GM23338 (cell line): ENCODE measurements around the gene FMN2. TPM values are rescaled to one million over a fixed set of nuclear protein-coding genes. Genes with fewer than 3 reads are reported as not detected.

Experiments
- EZH2 ChIP-seq: fragments of 200-600 bp; sonication (generic); IDR thresholded peaks from one replicate; pipeline ENCODE4 v1.8.0; 2017; ENCODE audit warnings: antibody characterized with exemption, mild to moderate bottlenecking, low read depth; ENCODE audit not compliant: unreplicated experiment
- EZH2phosphoT487 ChIP-seq: fragments of 200-600 bp; sonication (generic); IDR thresholded peaks from one replicate; pipeline ENCODE4 v1.8.1; 2018; ENCODE audit warnings: antibody characterized with exemption; ENCODE audit not compliant: unreplicated experiment
- JUNB ChIP-seq: IDR thresholded peaks from one replicate; pipeline ENCODE4 v1.6.1; 2016; ENCODE audit warnings: antibody characterized with exemption; ENCODE audit not compliant: unreplicated experiment
- NANOG ChIP-seq: IDR thresholded peaks from 2 replicates; pipeline ENCODE4 v1.6.1; 2016; ENCODE audit warnings: antibody characterized with exemption, borderline replicate concordance
- STAT1 ChIP-seq: IDR thresholded peaks from one replicate; pipeline ENCODE4 v1.6.1; 2016; ENCODE audit warnings: antibody characterized with exemption; ENCODE audit not compliant: unreplicated experiment
- polyA plus RNA-seq: library from polyadenylated mRNA; unstranded; fragments of >200 nt; fragmentation: Nextera tagmentation; extraction: Ambion mirVana; gene quantifications from 2 replicates; pipeline ENCODE4 v1.2.1, GENCODE V29; 2016
- total RNA-seq: library from RNA; depleted of rRNA; stranded (reverse); fragments of >200 nt; shearing (Covaris generic); gene quantifications from 2 replicates; pipeline ENCODE4 v1.2.3, GENCODE V29; 2014
- TF ChIP-seq, protein P1 (sequence below): fragments of 250-450 bp; sonication (Bioruptor Pico); IDR thresholded peaks from 2 replicates; pipeline ENCODE4 v1.5.0; 2020; ENCODE audit warnings: mild to moderate bottlenecking, moderate library complexity
- TF ChIP-seq, protein P2 (sequence below), 2 experiments: fragments of 200-600 bp in 1 of 2; sonication (generic) in 1 of 2; conservative IDR thresholded peaks; 2 replicates each; pipeline versions ENCODE4 v1.5.1 to v1.6.1; 2016 to 2017; ENCODE audit warnings: antibody characterized with exemption in 2 of 2, low read depth in 2 of 2, mild to moderate bottlenecking in 2 of 2, moderate library complexity in 1 of 2

The FMN2 gene
- total and polyA plus RNA-seq, 2 experiments from 2014 or later: 1.5 to 2.5 TPM

- TF ChIP-seq, protein P1, sequence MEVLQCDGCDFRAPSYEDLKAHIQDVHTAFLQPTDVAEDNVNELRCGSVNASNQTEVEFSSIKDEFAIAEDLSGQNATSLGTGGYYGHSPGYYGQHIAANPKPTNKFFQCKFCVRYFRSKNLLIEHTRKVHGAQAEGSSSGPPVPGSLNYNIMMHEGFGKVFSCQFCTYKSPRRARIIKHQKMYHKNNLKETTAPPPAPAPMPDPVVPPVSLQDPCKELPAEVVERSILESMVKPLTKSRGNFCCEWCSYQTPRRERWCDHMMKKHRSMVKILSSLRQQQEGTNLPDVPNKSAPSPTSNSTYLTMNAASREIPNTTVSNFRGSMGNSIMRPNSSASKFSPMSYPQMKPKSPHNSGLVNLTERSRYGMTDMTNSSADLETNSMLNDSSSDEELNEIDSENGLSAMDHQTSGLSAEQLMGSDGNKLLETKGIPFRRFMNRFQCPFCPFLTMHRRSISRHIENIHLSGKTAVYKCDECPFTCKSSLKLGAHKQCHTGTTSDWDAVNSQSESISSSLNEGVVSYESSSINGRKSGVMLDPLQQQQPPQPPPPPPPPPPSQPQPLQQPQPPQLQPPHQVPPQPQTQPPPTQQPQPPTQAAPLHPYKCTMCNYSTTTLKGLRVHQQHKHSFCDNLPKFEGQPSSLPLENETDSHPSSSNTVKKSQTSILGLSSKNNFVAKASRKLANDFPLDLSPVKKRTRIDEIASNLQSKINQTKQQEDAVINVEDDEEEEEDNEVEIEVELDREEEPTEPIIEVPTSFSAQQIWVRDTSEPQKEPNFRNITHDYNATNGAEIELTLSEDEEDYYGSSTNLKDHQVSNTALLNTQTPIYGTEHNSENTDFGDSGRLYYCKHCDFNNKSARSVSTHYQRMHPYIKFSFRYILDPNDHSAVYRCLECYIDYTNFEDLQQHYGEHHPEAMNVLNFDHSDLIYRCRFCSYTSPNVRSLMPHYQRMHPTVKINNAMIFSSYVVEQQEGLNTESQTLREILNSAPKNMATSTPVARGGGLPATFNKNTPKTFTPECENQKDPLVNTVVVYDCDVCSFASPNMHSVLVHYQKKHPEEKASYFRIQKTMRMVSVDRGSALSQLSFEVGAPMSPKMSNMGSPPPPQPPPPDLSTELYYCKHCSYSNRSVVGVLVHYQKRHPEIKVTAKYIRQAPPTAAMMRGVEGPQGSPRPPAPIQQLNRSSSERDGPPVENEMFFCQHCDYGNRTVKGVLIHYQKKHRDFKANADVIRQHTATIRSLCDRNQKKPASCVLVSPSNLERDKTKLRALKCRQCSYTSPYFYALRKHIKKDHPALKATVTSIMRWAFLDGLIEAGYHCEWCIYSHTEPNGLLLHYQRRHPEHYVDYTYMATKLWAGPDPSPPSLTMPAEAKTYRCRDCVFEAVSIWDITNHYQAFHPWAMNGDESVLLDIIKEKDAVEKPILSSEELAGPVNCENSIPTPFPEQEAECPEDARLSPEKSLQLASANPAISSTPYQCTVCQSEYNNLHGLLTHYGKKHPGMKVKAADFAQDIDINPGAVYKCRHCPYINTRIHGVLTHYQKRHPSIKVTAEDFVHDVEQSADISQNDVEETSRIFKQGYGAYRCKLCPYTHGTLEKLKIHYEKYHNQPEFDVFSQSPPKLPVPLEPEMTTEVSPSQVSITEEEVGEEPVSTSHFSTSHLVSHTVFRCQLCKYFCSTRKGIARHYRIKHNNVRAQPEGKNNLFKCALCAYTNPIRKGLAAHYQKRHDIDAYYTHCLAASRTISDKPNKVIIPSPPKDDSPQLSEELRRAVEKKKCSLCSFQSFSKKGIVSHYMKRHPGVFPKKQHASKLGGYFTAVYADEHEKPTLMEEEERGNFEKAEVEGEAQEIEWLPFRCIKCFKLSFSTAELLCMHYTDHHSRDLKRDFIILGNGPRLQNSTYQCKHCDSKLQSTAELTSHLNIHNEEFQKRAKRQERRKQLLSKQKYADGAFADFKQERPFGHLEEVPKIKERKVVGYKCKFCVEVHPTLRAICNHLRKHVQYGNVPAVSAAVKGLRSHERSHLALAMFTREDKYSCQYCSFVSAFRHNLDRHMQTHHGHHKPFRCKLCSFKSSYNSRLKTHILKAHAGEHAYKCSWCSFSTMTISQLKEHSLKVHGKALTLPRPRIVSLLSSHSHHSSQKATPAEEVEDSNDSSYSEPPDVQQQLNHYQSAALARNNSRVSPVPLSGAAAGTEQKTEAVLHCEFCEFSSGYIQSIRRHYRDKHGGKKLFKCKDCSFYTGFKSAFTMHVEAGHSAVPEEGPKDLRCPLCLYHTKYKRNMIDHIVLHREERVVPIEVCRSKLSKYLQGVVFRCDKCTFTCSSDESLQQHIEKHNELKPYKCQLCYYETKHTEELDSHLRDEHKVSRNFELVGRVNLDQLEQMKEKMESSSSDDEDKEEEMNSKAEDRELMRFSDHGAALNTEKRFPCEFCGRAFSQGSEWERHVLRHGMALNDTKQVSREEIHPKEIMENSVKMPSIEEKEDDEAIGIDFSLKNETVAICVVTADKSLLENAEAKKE (CRISPR knock-in tag): no peak
- TF ChIP-seq EZH2 (no peak), STAT1 (no peak), JUNB (no peak), NANOG (no peak), EZH2phosphoT487 (no peak)
- TF ChIP-seq, protein P2, sequence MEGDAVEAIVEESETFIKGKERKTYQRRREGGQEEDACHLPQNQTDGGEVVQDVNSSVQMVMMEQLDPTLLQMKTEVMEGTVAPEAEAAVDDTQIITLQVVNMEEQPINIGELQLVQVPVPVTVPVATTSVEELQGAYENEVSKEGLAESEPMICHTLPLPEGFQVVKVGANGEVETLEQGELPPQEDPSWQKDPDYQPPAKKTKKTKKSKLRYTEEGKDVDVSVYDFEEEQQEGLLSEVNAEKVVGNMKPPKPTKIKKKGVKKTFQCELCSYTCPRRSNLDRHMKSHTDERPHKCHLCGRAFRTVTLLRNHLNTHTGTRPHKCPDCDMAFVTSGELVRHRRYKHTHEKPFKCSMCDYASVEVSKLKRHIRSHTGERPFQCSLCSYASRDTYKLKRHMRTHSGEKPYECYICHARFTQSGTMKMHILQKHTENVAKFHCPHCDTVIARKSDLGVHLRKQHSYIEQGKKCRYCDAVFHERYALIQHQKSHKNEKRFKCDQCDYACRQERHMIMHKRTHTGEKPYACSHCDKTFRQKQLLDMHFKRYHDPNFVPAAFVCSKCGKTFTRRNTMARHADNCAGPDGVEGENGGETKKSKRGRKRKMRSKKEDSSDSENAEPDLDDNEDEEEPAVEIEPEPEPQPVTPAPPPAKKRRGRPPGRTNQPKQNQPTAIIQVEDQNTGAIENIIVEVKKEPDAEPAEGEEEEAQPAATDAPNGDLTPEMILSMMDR (conservative IDR thresholded peaks at IDR 0.05; ENCODE audit: low read depth in 2 of 2): no peak
These were observed 294.6 kb downstream of the FMN2 start (continued) for GRCh38 chr1:240385985-240386978.
